Measurements from ENCODE around the gene PROX1.

Gene PROX1

DNA sequence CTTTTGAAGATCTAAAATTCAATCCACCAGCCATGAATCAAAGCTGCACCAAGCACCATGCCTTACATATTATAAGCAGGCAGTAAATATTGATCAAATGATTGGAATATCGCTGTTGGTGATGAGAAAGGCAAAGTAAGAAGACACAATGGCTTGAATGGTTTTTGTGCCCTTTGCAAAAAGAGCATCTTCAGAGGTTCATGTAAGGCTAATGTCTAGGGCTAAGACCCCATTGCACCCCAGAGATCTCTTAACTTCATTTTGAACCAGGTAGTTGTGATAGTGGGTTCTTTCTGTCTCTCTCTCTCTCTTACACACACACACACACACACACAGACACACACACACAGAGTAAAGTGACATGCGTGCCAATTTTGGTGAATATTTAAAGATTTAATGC is 12.0 kb downstream of the PROX1 start:
- no peak for DNase-seq (ENCODE audit: low read depth in 2 of 2)

DNA sequence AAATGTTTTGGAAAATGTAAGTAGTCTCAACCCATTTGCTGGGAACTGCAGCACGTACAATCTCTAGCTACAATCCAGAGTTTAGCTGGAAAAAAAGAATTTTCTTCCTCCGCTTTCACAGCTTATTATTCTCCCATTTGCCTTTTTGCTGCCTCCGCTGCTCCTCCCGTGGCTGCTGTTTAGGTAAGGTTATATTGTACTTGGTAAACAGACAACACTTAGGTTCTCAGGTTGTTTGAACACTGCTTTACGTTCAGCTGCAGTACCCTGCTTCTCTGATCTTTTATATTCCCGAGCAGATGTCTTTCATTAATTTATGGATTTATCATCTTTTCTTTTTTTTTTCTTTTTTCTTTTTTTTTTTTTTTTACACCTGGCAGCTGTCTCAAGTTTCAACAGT is 14.3 kb downstream of the PROX1 start:
- DNase-seq (ENCODE audit: low read depth in 2 of 2), result no peak

GRCh38 chr1:214002472-214002871 is 14.7 kb downstream of the PROX1 start:
- DNase-seq (ENCODE audit: low read depth in 2 of 2), result no peak

DNA sequence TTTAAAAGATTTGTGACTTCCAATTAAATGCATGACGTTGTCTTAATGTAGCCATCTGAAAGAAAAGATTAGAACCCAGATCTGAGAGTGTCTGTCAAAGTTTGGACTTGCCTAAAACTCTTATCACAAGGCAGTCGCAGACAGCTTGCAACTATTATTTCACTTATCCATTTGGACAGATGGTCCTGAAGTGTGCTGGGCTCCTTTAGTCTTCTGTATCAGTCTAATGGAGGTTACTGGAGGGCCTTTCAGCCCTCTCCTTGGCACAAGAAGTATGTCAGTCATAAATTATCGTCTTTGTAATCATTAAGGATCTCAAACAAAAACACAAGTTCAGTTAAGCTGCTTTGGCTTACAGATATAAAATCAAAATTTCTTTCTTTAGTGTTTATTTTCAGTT is 15.5 kb downstream of the PROX1 start:
- DNase-seq (ENCODE audit: low read depth in 2 of 2), result no peak

DNA sequence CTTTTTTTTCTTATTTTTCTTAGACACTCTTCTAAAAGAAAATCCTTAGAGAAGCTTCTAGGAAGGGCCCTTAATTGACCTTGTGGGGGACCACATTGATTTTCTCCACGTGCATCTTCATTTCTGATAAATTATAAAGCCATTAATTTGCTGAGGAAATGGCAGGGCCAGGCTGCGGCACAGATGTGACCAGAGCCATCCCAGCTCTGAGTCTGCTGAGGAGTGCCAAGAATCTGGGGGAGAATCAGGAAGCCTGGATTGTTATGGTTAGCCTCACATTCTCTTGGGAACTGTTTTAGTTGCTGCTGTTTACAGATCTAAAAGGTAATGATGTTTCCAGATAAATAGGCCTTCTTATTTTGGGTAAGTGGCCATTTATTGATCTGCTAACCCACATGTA is 16.2 kb downstream of the PROX1 start:
- DNase-seq (ENCODE audit: low read depth in 2 of 2), result no peak

GRCh38 chr1:214004795-214005194 is 17.0 kb downstream of the PROX1 start:
- no peak for DNase-seq (ENCODE audit: low read depth in 2 of 2)

GRCh38 chr1:214005708-214006107 is 17.9 kb downstream of the PROX1 start:
- DNase-seq (ENCODE audit: low read depth in 2 of 2), result no peak

DNA sequence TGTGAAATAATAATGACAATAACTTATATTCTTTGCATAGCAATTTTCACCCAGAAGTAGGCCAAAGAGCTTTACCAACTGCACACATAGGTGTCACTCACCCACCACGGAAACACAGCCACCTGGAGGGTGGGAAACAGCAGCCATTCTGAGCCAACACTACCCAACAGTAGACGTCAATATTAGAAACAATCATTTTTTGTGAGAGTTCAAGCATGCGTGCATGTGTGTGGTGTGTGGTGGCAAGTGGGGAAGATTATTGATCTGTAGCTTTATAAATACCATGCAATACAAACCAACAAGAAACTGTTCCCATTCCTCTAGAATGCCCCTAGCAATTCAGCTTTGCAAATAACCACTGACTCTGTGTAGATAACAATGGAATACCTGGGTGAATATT is 19.1 kb downstream of the PROX1 start:
- DNase-seq (ENCODE audit: low read depth in 2 of 2), result no peak

GRCh38 chr1:214008347-214008746 is 20.6 kb downstream of the PROX1 start:
- DNase-seq (ENCODE audit: low read depth in 2 of 2), result no peak

DNA sequence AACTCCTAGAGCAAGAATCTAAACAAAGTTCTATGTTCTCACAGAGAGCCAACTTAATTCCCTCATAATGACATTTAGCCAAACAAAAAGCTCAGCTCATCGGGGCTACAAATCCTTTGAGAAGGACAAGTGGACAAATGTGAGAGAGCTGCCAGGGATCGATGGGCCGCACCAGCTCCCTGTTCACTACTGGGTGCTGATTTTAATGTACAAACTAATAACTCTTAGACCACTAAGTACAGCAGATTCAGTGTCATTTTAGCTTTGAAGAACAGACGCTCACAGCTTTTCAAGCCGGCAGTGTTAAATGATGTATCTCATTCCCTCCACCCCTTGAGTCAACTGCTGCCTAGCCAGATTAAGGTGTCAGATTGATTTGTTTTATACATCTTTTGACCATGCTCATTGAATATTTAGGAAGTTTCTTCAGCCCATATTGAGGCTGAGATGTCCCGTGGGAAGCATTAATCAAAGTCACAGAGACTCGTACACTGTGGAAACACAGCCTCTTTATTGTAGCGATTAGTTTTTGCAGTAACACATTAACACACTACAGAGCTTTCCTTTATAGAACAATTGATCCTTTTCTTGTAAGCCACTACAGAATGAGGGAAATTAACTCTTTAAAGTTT is 21.1 kb downstream of the PROX1 start:
- no peak for DNase-seq (ENCODE audit: low read depth in 2 of 2)

- no peak for DNase-seq (ENCODE audit: low read depth in 2 of 2)
Observed at GRCh38 chr1:214009423-214010196, 21.8 kb downstream of the PROX1 start.

- no peak for DNase-seq (ENCODE audit: low read depth in 2 of 2)
Observed at GRCh38 chr1:214010197-214010573, 22.4 kb downstream of the PROX1 start.

DNA sequence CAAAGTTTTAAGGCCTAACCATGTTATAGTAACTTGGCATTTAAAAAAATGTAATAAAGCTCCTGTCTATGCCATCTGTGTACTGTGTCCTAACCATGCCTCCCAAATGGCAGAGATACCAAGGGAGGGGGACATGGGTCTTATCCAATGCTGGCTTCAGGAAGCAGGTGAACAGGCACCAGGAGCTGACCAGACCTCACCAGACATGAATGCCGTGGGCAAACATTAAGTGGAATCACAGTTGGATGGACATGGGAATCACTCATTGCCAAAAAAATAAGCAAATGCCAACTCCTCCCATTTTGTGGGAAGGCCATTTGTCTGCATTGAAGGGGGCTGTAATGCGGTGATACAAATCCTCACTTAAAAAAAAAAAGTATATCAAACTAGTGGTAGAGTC is 22.9 kb downstream of the PROX1 start:
- DNase-seq (ENCODE audit: low read depth in 2 of 2), result no peak

DNA sequence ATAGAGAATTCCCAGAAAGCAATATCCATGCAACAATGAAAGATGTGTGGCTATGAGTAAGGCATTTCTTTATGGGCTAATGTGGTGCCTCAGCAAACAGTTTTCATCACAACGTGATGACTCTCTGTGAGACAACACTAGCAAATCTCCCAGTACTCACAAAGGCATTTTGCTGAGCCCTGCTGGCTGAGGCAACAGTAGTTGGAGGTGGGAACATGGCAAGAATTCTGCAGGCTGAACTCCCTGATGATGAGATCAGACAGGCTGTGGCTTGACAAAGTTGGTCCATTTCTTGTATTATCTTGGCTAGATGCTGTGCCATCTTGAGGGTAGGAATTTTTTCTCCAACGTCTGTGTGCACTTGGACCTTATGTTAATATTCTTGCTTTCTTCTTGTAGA is 24.6 kb downstream of the PROX1 start:
- no peak for DNase-seq (ENCODE audit: low read depth in 2 of 2)

GRCh38 chr1:214013614-214014377 is 26.0 kb downstream of the PROX1 start:
- DNase-seq (ENCODE audit: low read depth in 2 of 2), result no peak

GRCh38 chr1:214014730-214015129 is 27.0 kb downstream of the PROX1 start:
- DNase-seq (ENCODE audit: low read depth in 2 of 2), result no peak

- no peak for DNase-seq (ENCODE audit: low read depth in 2 of 2)
Observed at GRCh38 chr1:214017191-214017982, 29.6 kb downstream of the PROX1 start.

DNA sequence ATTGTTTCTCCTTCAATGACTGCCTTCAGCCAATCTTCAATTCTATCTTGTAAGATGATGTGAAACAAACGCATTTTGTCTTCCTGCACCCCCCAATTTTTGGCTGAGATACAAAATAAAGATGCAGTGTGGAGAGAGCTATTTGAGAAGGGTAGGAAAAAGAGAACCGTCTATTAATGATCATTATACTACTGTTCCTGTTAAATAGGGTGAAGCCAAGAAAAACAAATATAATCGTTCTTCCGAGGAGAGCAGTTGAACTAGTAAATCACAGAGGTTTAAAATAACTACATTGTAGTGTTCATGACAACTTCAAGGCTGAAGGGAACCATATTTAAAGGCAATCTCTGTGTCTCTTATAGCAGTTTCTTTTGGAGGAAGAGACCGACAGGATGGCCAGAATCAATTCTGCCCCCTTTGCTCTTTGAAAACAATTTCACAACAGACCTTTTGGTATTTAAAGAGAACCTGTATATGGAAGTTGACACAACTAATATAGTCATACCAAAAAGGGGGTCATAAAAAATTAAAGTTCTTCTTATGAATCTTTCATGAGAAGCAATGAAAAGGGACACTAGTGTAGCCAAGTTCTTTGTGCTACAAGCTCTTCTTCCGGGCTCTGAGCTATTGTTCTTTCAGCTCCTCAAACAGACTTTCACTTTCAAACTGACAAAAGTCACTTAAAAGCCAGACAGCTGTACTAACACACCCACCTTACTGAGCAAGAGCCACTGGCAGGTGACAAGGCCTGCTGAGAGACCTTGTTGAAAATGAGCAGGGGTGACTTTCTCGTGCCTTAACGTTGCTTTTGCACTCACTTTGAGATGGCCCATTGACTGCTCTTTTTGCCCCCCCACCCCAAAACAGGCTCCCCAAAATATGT is 30.9 kb downstream of the PROX1 start:
- DNase-seq (ENCODE audit: low read depth in 2 of 2), result no peak

DNA sequence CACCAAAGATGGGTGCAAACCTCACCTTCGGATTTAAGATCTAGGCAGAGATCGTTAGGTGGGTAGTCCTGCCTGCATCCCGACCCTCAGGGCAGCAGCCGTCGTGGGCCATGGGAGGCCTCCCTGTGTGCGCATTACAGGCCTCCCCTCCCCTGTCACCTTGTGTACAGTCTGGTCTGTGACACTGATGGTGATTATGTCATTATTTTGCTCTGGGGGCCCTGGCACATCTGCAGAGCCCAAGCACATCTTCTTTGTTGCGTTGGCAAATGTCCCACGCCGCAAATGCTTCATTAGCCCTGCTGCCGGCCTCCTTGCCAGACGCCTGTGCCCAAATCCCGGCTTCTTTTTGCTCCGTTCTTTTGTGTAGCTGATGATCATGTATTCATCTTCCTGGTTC is 31.7 kb downstream of the PROX1 start:
- no peak for DNase-seq (ENCODE audit: low read depth in 2 of 2)

DNA sequence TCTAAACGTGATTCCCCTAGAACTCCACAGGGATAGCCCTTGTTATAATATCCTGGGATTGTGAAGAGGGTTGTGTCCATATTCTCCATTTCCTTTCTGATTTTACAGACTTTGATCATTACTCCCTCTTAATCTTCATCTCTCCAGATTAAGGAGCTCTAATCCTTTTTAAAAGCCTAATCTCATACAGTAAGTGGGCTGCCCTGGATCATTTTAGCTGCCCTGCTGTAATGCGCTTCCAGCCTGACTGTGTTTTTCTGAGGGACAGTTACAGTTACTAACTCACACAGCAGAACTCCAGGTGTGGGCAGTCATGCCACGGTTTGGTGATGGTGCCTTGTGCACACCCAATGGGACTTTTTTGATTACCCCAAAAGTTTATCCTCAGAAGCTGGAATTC is 33.5 kb downstream of the PROX1 start:
- DNase-seq (ENCODE audit: low read depth in 2 of 2), result no peak

DNA sequence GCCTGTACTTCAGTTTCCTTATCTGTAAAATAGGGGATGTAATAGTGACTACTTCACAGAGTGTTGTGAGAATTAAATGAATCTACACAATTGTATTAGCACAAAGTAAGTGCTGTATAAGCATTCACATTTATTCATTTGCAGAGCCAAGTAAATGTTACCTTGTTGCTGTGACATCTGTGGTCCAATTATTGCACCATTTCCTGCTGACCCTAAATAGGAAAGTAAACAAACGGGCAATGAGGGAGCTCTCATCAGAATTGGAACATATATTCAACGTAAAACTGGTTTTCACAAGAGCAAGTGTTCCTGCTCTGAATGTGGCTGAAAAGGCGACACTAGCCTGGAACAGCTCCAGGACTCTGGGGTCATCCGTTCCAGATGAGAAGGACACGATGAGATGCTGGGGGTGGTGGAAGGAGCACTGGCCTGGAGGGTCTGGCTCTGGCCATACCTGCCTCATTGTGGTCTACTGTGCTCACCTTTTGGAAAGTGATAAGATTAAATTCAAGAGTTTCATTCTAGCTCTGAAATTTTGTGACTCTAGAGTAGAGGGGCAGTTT is 34.5 kb downstream of the PROX1 start:
- DNase-seq (ENCODE audit: low read depth in 2 of 2), result no peak

Measured in fibroblast of skin of left quadriceps (primary cell).